Neural progenitor cell (in vitro differentiated cells): ENCODE data around the gene CGN.

Source experiments
- CTCF ChIP-seq: fragments of 200-600 bp; sonication (generic); IDR thresholded peaks from 2 replicates; pipeline ENCODE4 v1.5.1; 2017; ENCODE audit warnings: antibody characterized with exemption, mild to moderate bottlenecking
- EZH2 ChIP-seq: fragments of 200-600 bp; sonication (generic); IDR thresholded peaks from 2 replicates; pipeline ENCODE4 v1.6.1; 2017; ENCODE audit warnings: antibody characterized with exemption, mild to moderate bottlenecking, moderate library complexity
- EZH2phosphoT487 ChIP-seq: fragments of 200-600 bp; sonication (generic); IDR thresholded peaks from 2 replicates; pipeline ENCODE4 v1.6.1; 2017; ENCODE audit warnings: antibody characterized with exemption

DNA sequence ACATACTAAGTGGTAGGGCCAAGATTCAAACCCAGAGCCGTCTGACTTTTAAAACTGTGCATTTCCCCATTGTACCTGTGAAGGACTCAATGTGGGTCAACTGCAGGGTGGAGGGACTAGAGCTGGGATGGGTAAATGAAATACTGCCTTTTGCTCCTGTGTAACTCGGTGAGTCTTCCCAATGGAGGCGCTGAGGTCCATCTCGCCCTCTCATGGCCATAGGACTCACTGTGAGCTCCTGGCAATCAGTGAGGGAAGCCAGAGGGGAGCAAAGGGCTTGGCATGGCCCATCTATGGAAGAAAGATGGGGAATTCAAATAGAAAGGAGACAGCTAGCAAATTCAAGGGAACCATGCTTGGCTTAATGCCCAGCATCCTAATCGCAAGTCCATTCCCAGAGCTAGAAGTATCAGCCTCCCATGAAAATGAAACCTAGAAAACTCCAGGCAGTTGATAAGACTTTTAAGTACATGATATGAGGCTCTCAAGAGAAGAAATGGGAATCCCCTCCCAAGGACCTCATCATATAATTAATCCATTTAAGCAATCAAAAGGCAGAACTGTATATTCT lies 25.4 kb upstream of the CGN start:
- TF ChIP-seq CTCF: peak; percentile 14
- no peak for TF ChIP-seq EZH2phosphoT487
- no peak for TF ChIP-seq EZH2
